HG02885 (cell line): ENCODE measurements around the gene CES3.

Experiments used
- ATAC-seq: cut with Tn5 transposase; IDR thresholded peaks from one replicate; pipeline ENCODE4 v1.9.1; 2021; ENCODE audit warnings: mild to moderate bottlenecking; ENCODE audit not compliant: unreplicated experiment, poor library complexity

CES3 gene

DNA sequence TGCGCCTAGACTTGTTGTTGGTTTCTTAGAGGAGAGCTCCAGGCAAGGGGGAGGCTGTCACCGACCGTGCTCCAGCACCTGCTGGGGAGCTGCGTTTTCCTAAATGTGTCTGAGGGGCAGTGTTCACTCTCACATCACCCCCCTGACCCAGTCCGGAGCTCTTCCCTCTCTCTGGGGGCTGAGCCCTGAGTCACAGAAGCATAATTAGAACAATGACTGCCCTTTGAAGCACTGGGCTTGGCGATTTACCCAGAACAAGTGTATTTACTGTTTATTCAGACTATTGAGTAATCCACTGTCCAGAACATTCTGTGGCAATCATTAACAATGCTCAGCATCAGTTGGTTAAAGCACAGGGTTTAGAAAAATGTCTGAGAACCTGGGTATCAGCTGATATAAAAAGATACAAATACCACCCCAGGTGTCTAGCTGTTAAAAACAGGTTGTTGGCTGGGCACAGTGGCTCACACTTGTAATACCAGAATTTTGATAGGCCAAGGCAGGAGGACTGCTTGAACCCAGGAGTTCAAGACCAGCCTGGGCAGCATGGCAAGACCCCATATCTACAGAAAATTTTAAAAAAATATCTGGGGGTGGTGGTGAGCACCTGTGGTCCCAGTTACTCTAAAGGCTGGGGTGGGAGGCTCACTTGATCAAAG lies 35.4 kb downstream of the CES3 start:
- ATAC-seq: no peak

DNA sequence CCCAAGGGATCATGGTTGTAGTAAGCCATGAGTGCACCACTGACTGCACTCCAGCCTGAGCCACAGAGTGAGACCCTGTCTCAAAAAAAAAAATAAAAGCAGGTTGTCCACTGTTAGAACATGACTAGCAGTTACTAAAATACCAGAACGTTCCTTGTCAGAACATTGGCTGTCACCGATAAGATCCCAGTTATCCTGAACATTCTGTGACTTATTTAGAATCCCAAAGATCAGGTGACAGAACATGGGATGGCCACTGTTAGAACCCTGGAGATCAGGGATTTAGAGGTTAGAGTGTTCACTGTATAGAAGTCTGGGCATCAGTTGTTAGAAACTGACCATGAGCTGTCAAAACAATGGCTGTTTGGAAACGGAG lies 35.9 kb downstream of the CES3 start:
- ATAC-seq: no peak

DNA sequence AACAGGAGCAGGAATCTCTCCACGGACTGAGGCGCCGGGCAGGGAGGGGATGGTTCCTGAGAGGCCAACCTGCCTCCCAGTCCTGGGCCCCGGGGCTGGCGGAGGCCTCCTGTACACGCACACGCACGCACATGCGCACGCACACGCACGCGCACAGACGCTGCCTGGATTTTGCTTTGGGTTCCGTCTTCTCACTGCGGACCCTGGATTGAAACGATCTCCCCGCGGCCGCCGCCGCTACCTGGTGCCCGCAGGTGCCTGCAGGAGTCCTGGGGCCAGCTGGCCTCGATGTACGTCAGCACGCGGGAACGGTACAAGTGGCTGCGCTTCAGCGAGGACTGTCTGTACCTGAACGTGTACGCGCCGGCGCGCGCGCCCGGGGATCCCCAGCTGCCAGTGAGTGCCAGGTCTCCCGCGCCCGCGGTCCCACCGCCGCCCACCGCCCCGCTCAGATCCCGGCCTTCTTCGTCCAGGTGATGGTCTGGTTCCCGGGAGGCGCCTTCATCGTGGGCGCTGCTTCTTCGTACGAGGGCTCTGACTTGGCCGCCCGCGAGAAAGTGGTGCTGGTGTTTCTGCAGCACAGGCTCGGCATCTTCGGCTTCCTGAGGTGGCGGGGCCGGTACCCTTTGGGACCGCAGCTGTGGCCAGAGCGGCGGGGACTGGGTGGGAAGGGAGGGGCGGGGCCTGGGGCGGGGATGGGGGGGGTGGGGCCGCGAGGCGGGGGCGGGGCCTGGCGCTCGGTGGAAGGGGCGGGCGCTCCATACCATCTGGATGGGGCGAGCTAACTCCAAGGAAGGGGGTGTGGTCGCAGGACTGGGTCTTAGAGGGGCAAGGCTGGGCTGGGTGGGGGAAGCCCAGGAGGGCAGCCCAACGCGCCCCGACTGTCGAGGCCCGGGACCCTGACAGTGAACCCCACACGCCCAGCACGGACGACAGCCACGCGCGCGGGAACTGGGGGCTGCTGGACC lies 39.6 kb downstream of the CES3 start:
- ATAC-seq: peak; percentile 48

DNA sequence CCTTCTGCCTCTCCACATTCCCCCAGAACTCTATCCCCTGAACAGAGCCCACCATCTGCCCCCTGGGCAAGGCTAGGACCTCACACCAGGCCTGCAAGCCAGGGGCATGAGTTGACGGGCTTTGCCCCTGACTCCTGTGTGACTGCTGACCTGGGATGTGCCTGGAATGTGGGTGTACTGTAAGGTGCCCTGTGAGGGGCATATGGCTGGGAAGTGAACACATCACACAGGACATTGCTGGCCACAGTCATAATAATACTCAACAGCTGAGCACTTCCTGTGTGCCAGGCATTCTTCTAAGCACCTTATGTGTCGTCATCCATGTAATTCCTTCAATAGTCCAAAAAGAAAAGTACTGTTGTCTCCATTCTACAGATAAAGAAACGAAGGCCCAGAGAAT lies 40.7 kb downstream of the CES3 start:
- no peak for ATAC-seq

DNA sequence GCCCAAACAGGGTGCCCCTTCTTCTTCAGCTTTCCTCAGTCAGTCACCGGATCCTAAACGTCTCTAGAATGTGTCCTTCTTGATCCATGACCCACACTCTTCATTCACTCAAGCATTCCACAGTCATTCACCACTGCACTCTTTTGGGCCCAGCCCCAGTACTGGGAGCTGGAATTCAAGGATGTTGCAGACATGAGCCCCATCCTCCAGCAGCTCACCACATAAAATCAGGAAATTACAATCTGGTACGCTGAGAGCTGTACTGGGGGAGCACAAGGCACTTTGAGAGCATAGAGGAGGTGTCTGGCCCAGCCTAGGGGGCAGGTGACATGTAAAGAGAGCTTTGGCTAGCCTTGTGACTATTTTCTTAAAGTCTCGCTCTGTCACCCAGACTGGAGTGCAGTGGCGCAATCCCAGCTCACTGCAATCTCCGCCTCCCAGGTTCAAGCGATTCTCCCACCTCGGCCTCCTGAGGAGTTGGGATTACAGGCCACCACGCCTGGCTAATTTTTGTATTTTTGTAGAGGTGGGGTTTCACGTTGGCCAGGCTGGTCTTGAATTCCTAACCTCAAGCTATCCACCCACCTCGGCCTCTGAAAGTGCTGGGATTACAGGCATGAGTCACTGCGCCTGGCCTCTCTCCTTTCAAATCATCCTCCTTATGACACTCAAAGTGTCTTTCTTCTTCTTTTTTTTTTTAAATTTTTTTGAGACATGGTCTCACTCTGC lies 46.0 kb downstream of the CES3 start:
- ATAC-seq: no peak

- no peak for ATAC-seq
Measured at GRCh38 chr16:67009158-67009557, 48.1 kb downstream of the CES3 start.

DNA sequence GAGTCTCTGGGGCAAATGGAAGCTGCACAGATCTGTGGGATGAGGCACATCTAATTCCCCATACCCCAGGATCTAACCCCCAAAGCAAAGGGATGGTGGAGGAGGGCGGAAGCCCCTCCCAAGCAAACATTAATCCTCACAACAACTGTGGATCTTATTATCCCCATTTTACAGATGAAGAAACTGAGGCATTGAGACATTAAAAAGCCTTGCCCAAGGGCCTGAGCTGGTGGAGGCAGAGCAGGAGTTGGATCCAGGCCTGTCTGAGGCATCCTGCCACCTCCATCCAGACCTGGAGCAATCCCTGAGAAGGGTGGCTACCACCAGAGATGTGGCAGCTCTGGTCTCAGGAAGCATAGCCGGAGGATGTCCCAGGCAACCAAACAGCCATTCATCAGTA lies 50.2 kb downstream of the CES3 start:
- no peak for ATAC-seq

- ATAC-seq: no peak
Measured at GRCh38 chr16:67013233-67013822, 52.3 kb downstream of the CES3 start.

GRCh38 chr16:67013823-67014633 lies 53.0 kb downstream of the CES3 start:
- peak; percentile 44 for ATAC-seq

- no peak for ATAC-seq
Measured at GRCh38 chr16:67014634-67015312, 53.7 kb downstream of the CES3 start.

DNA sequence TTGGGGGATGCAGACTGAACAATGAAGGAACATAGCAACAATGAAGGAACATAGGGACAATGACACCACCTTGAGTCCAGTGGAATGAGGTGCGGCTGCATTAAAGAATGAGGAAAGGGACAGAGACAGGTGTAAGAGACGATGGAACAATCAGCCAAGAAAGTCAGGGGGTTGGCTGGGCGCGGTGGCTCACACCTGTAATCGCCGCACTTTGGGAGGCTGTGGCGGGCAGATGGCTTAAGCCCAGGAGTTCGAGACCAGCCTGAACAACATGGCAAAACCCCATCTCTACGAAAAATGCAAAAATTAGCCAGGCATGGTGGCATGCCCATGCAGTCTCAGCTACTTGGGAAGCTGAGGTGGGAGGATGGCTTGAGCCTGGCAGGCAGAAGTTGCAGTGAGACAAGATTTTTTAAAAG lies 54.3 kb downstream of the CES3 start:
- no peak for ATAC-seq

- no peak for ATAC-seq
Measured at GRCh38 chr16:67016143-67016542, 55.1 kb downstream of the CES3 start.

- no peak for ATAC-seq
Measured at GRCh38 chr16:67016681-67017420, 55.8 kb downstream of the CES3 start.

DNA sequence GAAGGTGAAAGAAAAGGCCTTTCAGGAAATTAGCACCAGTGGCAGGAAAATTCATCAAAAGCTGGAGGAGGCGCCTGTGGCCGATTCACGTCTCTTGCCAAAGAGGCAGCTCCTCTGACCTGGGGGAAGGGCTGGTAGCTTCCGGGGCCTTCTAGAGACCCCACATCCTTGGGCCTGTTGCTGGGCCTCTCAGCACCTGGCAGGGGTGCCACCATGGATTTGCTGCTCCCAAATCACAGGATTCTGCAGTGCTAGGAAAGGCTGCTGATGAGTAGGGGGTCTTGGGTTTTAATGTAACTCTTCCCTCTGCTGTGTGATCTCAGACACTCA lies 56.3 kb downstream of the CES3 start:
- no peak for ATAC-seq

DNA sequence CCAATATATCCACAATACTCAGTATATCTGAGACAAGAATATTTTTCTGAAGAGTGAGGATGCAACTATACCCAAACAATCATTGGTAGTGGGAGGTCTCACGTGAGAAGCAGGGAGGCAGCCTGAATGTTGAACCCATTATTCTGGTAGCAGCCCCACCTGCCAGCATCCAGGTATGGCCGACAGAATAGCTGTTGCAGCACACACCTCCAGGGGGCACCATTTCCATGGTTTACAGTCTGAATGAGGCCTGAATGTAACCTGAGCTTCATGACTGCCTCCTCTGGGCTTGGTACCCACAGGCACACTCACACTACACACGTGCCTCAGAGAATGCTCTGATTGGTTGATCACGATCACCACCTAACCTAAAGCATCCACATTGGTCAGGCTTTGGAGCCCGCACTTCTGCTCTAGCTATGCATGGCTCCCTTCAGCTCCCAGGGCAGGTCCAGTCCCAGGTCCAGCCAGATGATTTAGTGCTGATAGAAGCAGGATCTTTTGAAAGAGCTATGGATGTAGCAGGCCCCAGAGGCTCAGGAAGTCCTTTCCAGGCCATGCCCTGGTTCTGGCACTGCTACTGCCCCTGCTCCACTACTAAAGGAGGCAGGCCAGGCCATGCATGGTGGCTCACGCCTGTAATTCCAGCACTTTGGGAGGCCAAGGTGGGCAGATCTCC lies 56.9 kb downstream of the CES3 start:
- peak; percentile 80 for ATAC-seq

DNA sequence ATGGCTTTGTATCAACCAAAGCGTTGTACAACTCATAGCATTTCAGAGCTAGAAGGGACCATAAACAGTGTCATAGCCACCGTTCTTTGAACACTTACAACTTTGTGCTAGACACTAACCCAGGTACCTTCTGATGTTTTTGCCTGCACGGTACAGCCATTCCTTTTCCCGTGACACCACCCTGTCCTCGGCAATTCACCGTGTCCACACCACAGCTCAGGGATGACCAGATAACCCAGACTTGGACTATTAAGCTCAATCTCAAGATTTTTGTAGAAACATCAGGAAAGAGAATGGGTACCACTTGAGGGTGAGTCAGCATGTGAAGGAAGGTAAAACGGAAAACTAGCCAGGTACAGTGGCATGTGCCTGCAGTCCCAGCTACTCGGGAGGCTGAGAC lies 58.1 kb downstream of the CES3 start:
- no peak for ATAC-seq

DNA sequence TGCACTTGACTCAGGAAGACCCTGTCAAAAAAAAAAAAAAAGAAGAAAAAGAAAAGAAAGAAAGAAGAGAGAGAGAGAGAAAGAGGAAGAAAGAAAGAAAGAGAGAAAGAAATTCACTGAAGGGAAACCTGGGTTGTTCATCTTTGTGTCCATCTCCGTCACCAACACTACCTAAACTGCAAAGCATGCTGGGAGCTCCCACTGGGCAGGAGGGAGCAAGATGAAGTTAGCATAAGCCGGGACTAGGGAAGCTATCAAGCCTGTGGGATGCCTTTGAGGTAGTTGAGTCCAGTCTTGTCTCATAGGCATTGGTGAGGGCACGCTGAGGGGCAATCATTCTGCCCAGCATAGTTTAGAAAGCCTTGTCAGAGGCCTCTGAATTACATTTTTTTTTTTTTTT lies 60.3 kb downstream of the CES3 start:
- ATAC-seq: no peak

GRCh38 chr16:67022531-67023214 lies 61.6 kb downstream of the CES3 start:
- ATAC-seq: no peak
